ENCODE results near the gene PPM1F.

- TF ChIP-seq POLR2AphosphoS5 (IDR thresholded peaks at IDR 0.05; ENCODE audit: borderline replicate concordance, low read depth, low read length) (no peak), EZH2 (IDR thresholded peaks at IDR 0.05) (no peak)
Observed at GRCh38 chr22:21972806-21973205, 20.2 kb upstream of the PPM1F start.

All from SK-N-MC (cell line).